NCI-H748 (cell line): Measurements from ENCODE around the gene MINK1.
"Not testable (repeated sequence)": the region's sequence is repeated elsewhere in the genome, so short reads cannot be mapped to it uniquely, and the experiment has no call there.

Experiments
- DNase-seq: peaks from one replicate; lab custom pipeline; 2025; ENCODE audit not compliant: unreplicated experiment; lab: John Stamatoyannopoulos, UW

The MINK1 gene

DNA sequence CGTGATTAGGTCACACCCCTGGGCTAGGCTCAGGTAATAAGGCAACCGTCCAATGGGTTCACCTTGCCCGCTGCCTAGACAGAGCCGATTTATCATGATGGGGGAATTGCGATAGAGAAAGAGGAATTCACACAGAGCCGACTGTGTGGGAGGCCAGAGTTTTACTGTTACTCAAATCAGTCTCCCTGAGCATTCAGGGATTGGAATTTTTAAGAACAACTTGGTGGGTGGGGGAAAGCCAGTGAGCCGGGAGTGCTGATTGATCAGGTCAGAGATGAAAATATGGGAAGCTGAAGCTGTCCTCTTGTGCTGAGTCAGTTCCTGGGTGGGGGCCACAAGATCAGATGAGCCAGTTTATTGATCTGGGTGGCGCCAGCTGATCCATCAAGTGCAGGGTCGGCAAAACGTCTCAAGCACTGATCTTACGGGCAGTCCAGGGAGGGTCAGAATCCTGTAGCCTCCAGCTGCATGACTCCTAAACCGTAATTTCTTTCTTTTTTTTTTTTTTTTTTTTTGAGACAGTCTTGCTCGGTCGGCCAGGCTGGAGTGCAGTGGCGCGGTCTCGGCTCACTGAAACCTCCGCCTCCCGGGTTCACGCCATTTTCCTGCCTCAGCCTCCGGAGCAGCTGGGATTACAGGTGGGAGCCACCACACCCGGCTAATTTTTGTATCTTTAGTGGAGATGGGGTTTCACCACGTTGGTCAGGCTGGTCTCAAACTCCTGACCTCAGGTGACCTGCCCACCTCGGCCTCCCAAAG lies 93.6 kb downstream of the MINK1 start:
- DNase-seq, result not testable (repeated sequence)

GRCh38 chr17:4928881-4929280 lies 95.7 kb downstream of the MINK1 start:
- DNase-seq, result no peak

DNA sequence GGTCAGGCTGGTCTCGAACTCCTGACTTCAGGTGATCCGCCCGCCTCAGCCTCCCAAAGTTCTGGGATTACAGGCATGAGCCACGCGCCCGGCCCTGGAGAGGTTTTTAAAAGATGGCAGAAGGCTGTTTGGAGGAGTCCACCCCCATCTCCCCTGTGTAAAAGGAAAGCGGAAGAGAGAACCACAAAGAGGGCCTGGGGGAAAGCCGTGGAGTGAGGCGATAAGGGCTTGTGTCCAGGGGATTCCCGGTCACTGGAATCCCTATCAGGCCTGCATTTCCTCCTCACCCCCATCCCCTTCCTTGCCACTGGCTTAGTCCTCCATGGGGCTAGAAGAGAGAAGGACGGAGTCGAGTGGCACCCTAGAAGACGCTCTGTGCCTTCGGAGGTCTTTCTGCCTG lies 98.8 kb downstream of the MINK1 start, which contains the start of gene GP1BA:
GP1BA (plus strand) TSS at position 315 of the 400 bp plus-strand sequence. CDS start 328 bp downstream, outside the sequence.
- no peak for DNase-seq

- DNase-seq, result no peak
Observed at GRCh38 chr17:4932756-4933155, 99.6 kb downstream of the MINK1 start.

GRCh38 chr17:4933646-4934045 lies 100.5 kb downstream of the MINK1 start:
- no peak for DNase-seq

DNA sequence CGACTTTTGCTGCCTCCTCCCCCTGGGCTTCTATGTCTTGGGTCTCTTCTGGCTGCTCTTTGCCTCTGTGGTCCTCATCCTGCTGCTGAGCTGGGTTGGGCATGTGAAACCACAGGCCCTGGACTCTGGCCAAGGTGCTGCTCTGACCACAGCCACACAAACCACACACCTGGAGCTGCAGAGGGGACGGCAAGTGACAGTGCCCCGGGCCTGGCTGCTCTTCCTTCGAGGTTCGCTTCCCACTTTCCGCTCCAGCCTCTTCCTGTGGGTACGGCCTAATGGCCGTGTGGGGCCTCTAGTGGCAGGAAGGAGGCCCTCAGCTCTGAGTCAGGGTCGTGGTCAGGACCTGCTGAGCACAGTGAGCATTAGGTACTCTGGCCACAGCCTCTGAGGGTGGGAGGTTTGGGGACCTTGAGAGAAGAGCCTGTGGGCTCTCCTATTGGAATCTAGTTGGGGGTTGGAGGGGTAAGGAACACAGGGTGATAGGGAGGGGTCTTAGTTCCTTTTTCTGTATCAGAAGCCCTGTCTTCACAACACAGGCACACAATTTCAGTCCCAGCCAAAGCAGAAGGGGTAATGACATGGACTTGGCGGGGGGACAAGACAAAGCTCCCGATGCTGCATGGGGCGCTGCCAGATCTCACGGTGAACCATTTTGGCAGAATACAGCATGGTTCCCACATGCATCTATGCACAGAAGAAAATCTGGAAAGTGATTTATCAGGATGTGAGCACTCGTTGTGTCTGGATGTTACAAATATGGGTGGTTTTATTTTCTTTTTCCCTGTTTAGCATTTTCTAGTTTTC lies 101.2 kb downstream of the MINK1 start:
- peak; percentile 24 for DNase-seq

- no peak for DNase-seq
Observed at GRCh38 chr17:4935650-4936049, 102.5 kb downstream of the MINK1 start.

GRCh38 chr17:4936436-4936835 lies 103.3 kb downstream of the MINK1 start:
- no peak for DNase-seq

DNA sequence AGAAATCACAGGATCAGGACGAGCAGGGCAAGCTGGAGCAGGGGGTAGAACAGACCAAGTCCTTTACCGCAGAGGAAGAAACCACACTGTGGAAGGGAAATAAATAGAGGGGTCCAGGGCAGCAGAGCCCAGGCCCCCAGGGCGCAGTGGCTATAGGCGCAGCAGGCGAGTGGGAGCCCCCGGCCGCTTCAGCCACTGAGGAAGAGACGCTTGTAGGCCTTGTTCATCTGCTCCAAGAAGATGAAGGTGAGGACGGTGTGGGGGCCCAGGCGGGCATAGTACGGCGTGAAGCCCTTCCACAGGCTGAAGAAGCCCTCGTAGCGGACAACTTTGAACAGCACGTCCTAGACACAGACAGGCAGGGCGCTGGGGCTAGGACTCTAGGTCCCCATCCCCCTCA lies 104.4 kb downstream of the MINK1 start:
- no peak for DNase-seq

DNA sequence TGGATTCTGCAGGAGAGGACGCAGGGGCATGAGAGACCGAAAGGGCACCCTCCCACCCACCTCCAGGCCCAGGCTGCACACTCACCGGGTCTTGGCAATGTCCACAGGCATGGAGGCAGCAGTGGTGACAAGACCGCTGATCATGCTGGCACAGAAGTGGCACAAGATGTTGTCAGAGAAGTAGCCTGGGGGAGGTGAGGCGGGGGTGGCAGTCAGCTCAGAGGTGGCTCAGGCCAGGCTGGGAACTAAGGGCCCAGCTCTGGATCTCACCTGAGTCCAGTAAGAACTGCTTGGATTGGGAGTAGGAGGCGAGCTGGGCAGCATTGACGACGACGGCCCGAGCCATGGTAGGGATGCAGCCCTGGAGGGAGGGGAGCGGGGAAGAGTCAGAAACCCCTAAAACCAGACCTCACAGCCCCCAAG lies 104.9 kb downstream of the MINK1 start:
- no peak for DNase-seq

DNA sequence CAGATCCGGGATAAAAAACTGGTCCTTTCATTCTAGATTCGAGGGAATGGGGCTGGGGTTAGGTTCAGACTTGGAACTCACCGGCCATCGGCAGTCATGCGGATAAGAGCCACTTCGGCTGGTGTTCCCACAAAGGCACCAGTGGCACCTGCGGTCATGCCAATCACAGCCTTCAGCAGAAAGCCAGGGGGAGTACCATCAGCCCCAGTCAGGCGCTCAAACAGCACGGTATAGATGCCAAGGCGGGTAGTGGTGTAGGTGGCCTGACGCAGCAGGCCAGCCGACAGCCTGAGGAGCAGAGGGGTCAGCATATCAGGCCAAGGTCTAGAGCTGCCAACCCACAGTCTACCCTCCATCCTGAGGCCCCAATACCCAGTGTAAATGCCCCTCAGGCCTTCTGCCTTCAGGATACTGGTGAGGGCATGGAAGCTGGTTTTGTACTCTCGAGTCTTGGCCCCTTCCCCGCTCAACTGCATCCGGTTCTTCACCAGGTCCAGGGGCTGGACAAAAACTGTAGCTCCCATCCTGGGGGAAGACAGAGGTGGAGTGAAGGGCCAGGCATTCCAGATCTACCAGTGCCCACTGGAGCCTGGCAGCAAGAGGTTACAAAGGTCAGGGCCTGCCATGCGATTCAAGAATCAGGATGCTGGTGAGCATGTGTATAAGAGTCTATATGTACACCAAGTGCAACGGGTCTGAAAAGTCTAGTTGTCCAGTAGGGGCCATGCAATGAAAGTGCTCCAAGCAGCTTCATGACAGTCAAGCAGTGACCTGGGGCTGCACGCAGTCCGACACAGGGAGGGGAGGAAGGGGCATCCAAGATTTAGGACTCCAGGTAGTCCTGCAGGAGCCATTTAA lies 105.8 kb downstream of the MINK1 start:
- DNase-seq, result peak; percentile 54

DNA sequence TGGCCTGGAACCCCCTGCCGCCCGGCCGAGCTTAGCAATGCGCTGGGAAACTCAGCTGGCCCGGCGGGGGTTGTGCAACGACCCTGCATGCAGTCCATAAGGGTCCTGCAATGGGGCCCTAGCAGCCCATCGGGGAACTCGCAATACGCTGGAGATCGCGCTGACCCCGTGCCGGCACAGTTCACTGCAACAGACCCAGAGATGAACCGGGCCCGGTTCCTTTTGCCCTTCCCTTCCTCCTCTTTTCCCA lies 106.3 kb downstream of the MINK1 start:
- peak; percentile 62 for DNase-seq

DNA sequence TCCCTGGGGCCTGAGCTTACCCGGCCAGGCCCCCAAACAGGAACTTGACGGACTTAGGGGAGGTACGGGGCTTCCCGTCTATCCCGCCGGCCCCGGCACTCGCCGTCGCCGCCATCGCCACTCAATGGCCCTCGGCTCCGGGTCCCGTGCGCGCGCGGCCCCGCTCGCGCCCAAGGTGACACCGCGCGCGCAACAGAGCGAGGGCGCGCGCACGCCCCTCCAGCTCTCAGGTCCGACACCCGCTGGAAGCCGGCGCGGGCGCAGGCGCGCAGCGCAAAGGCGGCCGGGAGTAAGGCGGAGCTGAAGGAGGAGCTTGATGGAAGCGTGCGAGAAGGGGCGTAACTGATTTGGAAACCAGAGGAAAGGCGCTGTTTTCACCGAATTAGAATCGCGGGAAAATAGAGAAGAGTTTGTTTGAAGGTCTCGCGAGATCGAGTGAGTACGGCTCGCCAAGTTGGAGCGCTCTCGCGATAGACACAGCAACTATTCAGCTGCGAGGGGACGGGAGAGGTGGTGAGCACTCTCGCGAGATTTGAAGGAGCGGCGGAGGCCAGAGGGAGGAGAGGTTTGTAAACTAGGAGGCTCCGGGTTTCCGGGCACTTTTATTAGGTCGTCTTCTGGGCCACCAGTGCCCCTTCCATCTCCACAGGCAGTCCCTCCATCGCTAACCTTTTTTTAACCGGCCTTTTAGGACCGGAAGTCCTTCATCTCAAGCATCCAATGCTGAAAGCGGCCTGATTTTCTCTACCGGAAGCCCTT lies 106.8 kb downstream of the MINK1 start, which contains the start of the genes RNF167 and SLC25A11:
RNF167 (plus strand) TSS at position 473 of the 759 bp plus-strand sequence. CDS start 642 bp downstream, outside the sequence.
SLC25A11 (minus strand) TSS at position 251 of the 759 bp plus-strand sequence; CDS start at position 115, 136 bp downstream.
- DNase-seq, result peak; percentile 100

DNA sequence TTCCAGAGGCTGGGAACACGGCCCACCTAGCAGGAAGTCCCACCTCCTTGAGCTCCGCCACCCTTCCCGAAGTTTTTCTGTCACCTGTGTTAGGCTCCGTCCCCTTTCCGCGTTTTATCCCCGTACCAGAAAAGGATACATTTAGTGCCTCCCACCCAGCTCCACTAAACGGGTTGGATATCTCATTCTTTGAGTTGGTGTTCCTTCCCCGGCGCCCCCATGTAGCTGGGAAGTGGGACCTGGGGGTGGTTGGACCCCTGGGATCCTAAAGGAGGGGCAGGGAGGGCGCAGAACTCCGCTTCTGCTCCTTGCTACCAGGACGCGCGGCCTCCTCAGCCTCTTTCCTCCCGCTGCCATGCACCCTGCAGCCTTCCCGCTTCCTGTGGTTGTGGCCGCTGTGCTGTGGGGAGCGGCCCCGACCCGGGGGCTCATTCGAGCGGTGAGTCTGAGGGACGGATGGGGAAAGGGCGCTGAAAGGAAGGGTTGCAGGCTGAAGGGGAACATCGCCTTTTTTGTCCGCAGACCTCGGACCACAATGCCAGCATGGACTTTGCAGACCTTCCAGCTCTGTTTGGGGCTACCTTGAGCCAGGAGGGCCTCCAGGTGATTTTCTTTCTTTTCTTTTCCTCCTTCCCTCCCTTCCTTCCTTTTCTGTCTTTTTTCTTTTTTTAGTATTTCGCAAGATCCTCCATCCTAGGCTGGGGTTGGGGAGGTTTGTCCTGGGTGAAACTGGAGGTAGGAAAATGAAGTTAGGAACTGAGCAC lies 107.6 kb downstream of the MINK1 start:
- DNase-seq, result no peak

GRCh38 chr17:4941319-4941610 lies 108.1 kb downstream of the MINK1 start:
- no peak for DNase-seq

DNA sequence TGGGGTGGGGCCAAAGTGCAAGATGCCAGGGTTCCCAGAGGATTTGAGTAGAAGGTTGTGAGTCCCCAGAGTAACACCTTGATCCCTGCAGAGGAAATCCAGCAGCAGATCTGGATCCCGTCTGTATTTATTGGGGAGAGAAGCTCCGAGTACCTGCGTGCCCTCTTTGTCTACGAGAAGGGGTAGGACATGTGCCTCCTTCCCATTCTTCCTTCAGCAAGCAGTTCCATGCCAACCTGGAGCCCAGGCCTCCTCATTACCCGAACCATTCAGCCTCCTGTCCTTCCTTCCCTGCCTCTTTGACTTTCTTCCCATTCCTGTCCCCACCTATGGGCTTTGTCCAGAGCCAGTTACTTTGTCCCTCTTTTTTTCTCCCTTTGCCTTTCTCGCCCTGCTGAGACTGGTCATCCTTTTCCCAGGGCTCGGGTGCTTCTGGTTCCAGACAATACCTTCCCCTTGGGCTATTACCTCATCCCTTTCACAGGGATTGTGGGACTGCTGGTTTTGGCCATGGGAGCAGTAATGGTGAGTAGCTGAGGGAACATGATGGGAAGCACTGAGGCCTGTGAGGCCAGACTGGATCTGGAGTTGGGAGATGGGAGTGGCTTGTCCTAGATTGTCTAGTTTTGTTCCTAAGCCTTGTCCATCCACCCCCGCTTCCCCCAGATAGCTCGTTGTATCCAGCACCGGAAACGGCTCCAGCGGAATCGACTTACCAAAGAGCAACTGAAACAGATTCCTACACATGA lies 109.8 kb downstream of the MINK1 start:
- no peak for DNase-seq

- no peak for DNase-seq
Observed at GRCh38 chr17:4944163-4944553, 111.0 kb downstream of the MINK1 start.

- DNase-seq, result no peak
Observed at GRCh38 chr17:4944554-4945175, 111.5 kb downstream of the MINK1 start.
